ENCODE measurements around the gene HRAS. TPM values are rescaled to one million over a fixed set of nuclear protein-coding genes. Genes with fewer than 3 reads are reported as not detected.

The HRAS gene
- total and polyA plus RNA-seq, 10 of the 15 experiments (the other 5 are each of a cell fraction or from before 2014, with no cell fraction given): 2.8 to 72.4 (median 31.7) TPM

- TF ChIP-seq HSF1 (IDR thresholded peaks at IDR 0.05; ENCODE audit: low read depth, low read length) (0 out of 2 replicates have a peak, but pooled peaks have one; percentile 29), KLF5 (IDR thresholded peaks at IDR 0.05; ENCODE audit: partially characterized antibody) (peak; percentile 99), SKIL (IDR thresholded peaks at IDR 0.05; ENCODE audit: low read depth, poor library complexity, severe bottlenecking) (peak; percentile 97), BCLAF1 (IDR thresholded peaks at IDR 0.05) (peak; percentile 96), E4F1 (IDR thresholded peaks at IDR 0.05; ENCODE audit: borderline replicate concordance, partially characterized antibody) (peak; percentile 91), ZNF24 (IDR thresholded peaks at IDR 0.05) (peak; percentile 69), CHD1 (IDR thresholded peaks at IDR 0.05; ENCODE audit: low read depth, low read length) (peak; percentile 100), HDAC6 (IDR thresholded peaks at IDR 0.05; ENCODE audit: unreplicated experiment) (no peak), YY1 (IDR thresholded peaks at IDR 0.05; ENCODE audit: low read depth, low read length) (peak; percentile 23; the same call in 1 of the 2 replicates)
- TF ChIP-seq, protein P1, sequence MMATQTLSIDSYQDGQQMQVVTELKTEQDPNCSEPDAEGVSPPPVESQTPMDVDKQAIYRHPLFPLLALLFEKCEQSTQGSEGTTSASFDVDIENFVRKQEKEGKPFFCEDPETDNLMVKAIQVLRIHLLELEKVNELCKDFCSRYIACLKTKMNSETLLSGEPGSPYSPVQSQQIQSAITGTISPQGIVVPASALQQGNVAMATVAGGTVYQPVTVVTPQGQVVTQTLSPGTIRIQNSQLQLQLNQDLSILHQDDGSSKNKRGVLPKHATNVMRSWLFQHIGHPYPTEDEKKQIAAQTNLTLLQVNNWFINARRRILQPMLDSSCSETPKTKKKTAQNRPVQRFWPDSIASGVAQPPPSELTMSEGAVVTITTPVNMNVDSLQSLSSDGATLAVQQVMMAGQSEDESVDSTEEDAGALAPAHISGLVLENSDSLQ (IDR thresholded peaks at IDR 0.05): peak; percentile 69
- TF ChIP-seq, protein P2, sequence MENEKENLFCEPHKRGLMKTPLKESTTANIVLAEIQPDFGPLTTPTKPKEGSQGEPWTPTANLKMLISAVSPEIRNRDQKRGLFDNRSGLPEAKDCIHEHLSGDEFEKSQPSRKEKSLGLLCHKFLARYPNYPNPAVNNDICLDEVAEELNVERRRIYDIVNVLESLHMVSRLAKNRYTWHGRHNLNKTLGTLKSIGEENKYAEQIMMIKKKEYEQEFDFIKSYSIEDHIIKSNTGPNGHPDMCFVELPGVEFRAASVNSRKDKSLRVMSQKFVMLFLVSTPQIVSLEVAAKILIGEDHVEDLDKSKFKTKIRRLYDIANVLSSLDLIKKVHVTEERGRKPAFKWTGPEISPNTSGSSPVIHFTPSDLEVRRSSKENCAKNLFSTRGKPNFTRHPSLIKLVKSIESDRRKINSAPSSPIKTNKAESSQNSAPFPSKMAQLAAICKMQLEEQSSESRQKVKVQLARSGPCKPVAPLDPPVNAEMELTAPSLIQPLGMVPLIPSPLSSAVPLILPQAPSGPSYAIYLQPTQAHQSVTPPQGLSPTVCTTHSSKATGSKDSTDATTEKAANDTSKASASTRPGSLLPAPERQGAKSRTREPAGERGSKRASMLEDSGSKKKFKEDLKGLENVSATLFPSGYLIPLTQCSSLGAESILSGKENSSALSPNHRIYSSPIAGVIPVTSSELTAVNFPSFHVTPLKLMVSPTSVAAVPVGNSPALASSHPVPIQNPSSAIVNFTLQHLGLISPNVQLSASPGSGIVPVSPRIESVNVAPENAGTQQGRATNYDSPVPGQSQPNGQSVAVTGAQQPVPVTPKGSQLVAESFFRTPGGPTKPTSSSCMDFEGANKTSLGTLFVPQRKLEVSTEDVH (IDR thresholded peaks at IDR 0.05; ENCODE audit: low read depth, partially characterized antibody): peak; percentile 94
- TF ChIP-seq, protein P3, sequence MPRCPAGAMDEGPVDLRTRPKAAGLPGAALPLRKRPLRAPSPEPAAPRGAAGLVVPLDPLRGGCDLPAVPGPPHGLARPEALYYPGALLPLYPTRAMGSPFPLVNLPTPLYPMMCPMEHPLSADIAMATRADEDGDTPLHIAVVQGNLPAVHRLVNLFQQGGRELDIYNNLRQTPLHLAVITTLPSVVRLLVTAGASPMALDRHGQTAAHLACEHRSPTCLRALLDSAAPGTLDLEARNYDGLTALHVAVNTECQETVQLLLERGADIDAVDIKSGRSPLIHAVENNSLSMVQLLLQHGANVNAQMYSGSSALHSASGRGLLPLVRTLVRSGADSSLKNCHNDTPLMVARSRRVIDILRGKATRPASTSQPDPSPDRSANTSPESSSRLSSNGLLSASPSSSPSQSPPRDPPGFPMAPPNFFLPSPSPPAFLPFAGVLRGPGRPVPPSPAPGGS (IDR thresholded peaks at IDR 0.05; ENCODE audit: borderline replicate concordance, insufficient read depth, low read depth, low read length, poor library complexity, severe bottlenecking): no peak
Observed at GRCh38 chr11:575996-576768, 40.8 kb upstream of the HRAS start, which contains the start of gene PHRF1 (continued).
